Stimulated activated CD4-positive, alpha-beta T cell treated with anti-CD3 and anti-CD28 coated beads, TNF-alpha, amount 100 ng/mL, for 24 hours (primary cell): ENCODE results near the gene NBEA.
"Not testable (repeated sequence)": the region's sequence is repeated elsewhere in the genome, so short reads cannot be mapped to it uniquely, and the experiment has no call there.

Experiments
- DNase-seq, 3 experiments: peaks; one replicate each; pipeline ENCODE4 v3.0.0-alpha.2; 2020; ENCODE audit warnings: low read depth in 3 of 3

NBEA gene

GRCh38 chr13:35388441-35389355, 446.6 kb downstream of the NBEA start:
- no peak for DNase-seq

GRCh38 chr13:35389535-35389934, 447.5 kb downstream of the NBEA start:
- DNase-seq: no peak

GRCh38 chr13:35392768-35393167, 450.7 kb downstream of the NBEA start:
- DNase-seq: no peak

GRCh38 chr13:35393886-35394285, 451.8 kb downstream of the NBEA start:
- DNase-seq: no peak

- not testable (repeated sequence) for DNase-seq
Measured at GRCh38 chr13:35408285-35408684, 466.2 kb downstream of the NBEA start.

- DNase-seq: no peak
Measured at GRCh38 chr13:35411059-35411744, 469.1 kb downstream of the NBEA start.

GRCh38 chr13:35448465-35448864, 506.4 kb downstream of the NBEA start:
- DNase-seq: no peak

- no peak for DNase-seq
Measured at GRCh38 chr13:35449821-35450220, 507.8 kb downstream of the NBEA start.

- DNase-seq: no peak
Measured at GRCh38 chr13:35455022-35455421, 513.0 kb downstream of the NBEA start.

GRCh38 chr13:35457258-35457657, 515.2 kb downstream of the NBEA start:
- no peak for DNase-seq

GRCh38 chr13:35460061-35460460, 518.0 kb downstream of the NBEA start:
- no peak for DNase-seq

- no peak for DNase-seq
Measured at GRCh38 chr13:35465371-35465770, 523.3 kb downstream of the NBEA start.

GRCh38 chr13:35468195-35468594, 526.1 kb downstream of the NBEA start:
- DNase-seq: no peak

GRCh38 chr13:35469806-35470525, 527.9 kb downstream of the NBEA start:
- no peak for DNase-seq

- DNase-seq: no peak
Measured at GRCh38 chr13:35470671-35471661, 528.9 kb downstream of the NBEA start.

GRCh38 chr13:35471706-35472322, 529.7 kb downstream of the NBEA start:
- DNase-seq: no peak

GRCh38 chr13:35472323-35472881, 530.3 kb downstream of the NBEA start:
- no peak for DNase-seq

- DNase-seq: no peak
Measured at GRCh38 chr13:35473206-35473775, 531.2 kb downstream of the NBEA start.

- no peak for DNase-seq
Measured at GRCh38 chr13:35473802-35474201, 531.7 kb downstream of the NBEA start.
